DND-41 (cell line): ENCODE results near the gene KCTD19.

Source experiments
- CTCF ChIP-seq: IDR thresholded peaks from 2 replicates; pipeline ENCODE4 v1.5.1; 2012; ENCODE audit warnings: borderline replicate concordance, low read length, moderate library complexity, mild to moderate bottlenecking; ENCODE audit not compliant: poor library complexity, severe bottlenecking; ENCODE audit errors: extremely low read depth
- EZH2 ChIP-seq: IDR thresholded peaks from 3 replicates; pipeline ENCODE4 v1.6.1; 2012; ENCODE audit warnings: borderline replicate concordance, low read depth, mild to moderate bottlenecking, moderate library complexity, low read length, inconsistent platforms; ENCODE audit not compliant: severe bottlenecking

GRCh38 chr16:67310561-67310960, 16.0 kb downstream of the KCTD19 start:
- TF ChIP-seq EZH2: no peak
- no peak for TF ChIP-seq CTCF
